A673 (cell line): ENCODE data around the gene ELL. TPM values are rescaled to one million over a fixed set of nuclear protein-coding genes. Genes with fewer than 3 reads are reported as not detected.

ENCODE experiments used
- BruUV-seq: library from RNA; stranded (reverse); fragments of 400-500 nt; replicated peaks from 2 replicates; lab custom pipeline; 2021; lab: Mats Ljungman, UMichigan
- CTCF ChIA-PET: fragments of 300-600 bp; sonication (Branson Sonifier 250); formaldehyde crosslinking; loops from one replicate; lab custom pipeline; 2022; ENCODE audit warnings: antibody characterized with exemption; lab: Charles Lee
- POLR2A ChIA-PET: fragments of 300-600 bp; sonication (Branson Sonifier 250); formaldehyde crosslinking; loops from one replicate; lab custom pipeline; 2022; ENCODE audit warnings: antibody characterized with exemption; ENCODE audit not compliant: low non-redundant PET; lab: Charles Lee
- DNase-seq: peaks from one replicate; pipeline ENCODE4 v3.0.0-alpha.2; 2015; ENCODE audit warnings: low spot score
- H3K27ac ChIP-seq: fragments of 200-600 bp; sonication (generic); 2 replicates; pipeline ENCODE4 v1.5.1; 2016; ENCODE audit warnings: mixed run types, low read depth, mild to moderate bottlenecking, mixed read lengths, antibody characterized with exemption, low read length; ENCODE audit not compliant: poor library complexity, severe bottlenecking
- H3K27me3 ChIP-seq: fragments of 200-600 bp; sonication (generic); replicated peaks from 2 replicates; pipeline ENCODE4 v1.6.1; 2017; ENCODE audit warnings: mixed run types, low read depth, mild to moderate bottlenecking, mixed read lengths, antibody characterized with exemption, low read length; ENCODE audit not compliant: insufficient read depth, poor library complexity
- H3K36me3 ChIP-seq: fragments of 200-600 bp; sonication (generic); 2 replicates; pipeline ENCODE4 v1.6.1; 2016; ENCODE audit warnings: mixed run types, mild to moderate bottlenecking, mixed read lengths, antibody characterized with exemption, low read length; ENCODE audit not compliant: insufficient read depth, poor library complexity, severe bottlenecking
- H3K4me1 ChIP-seq: fragments of 200-600 bp; sonication (generic); 2 replicates; pipeline ENCODE4 v1.6.1; 2017; ENCODE audit warnings: mixed run types, mild to moderate bottlenecking, mixed read lengths, antibody characterized with exemption, low read length; ENCODE audit not compliant: insufficient read depth, poor library complexity, severe bottlenecking
- H3K4me3 ChIP-seq: fragments of 200-600 bp; sonication (generic); 2 replicates; pipeline ENCODE4 v1.5.1; 2016; ENCODE audit warnings: low read depth, mixed run types, mild to moderate bottlenecking, mixed read lengths, low read length; ENCODE audit not compliant: poor library complexity, severe bottlenecking
- H3K9me3 ChIP-seq: fragments of 200-600 bp; sonication (generic); 2 replicates; pipeline ENCODE4 v1.6.1; 2016; ENCODE audit warnings: mixed run types, low read depth, mild to moderate bottlenecking, mixed read lengths, antibody characterized with exemption, low read length; ENCODE audit not compliant: poor library complexity, severe bottlenecking
- CTCF ChIP-seq: fragments of 300-800, 200-600 bp; sonication (generic); conservative IDR thresholded peaks from 2 replicates; pipeline ENCODE4 v1.5.1; 2017; ENCODE audit warnings: low read depth, mild to moderate bottlenecking, antibody characterized with exemption, low read length, moderate library complexity, mixed read lengths
- EZH2 ChIP-seq: fragments of 200-600 bp; sonication (generic); IDR thresholded peaks from 2 replicates; pipeline ENCODE4 v1.6.1; 2017; ENCODE audit warnings: borderline replicate concordance, low read depth, mild to moderate bottlenecking, mixed read lengths, antibody characterized with exemption, low read length; ENCODE audit not compliant: poor library complexity, severe bottlenecking
- intact Hi-C: fragments of 100-400 bp; cut with micrococcal nuclease; formaldehyde crosslinking; loops from one replicate; pipeline ENCODE4 v1.10.0; 2022; ENCODE audit not compliant: unreplicated experiment
- total RNA-seq: library from RNA; stranded (reverse); gene quantifications from 2 replicates; pipeline ENCODE4 v1.2.3, GENCODE V29; 2021

Gene ELL
- total RNA-seq, 1 experiment from 2014 or later, result 16.4 TPM

- ChIA-PET POLR2A (interaction anchor here (0.6 to 0.7 kb wide), 2 partner anchors 411 to 562 kb away, joined by 4 to 5 read pairs; no protein-coding TSS in a partner anchor), CTCF (no interaction called here)
- Histone ChIP-seq H3K4me3 (no peak overlapping the region), H3K36me3 (no peaks in the 10 kb centered on the region), H3K27ac (no peak overlapping the region), H3K4me1 (peaks cover 4% of the 10 kb centered on the region), H3K9me3 (no peaks in the 10 kb centered on the region), H3K27me3 (no peaks in the 10 kb centered on the region)
- DNase-seq, result no peak
- no peak for TF ChIP-seq CTCF
- TF ChIP-seq EZH2, result no peak
- no TSS peak for BruUV-seq
- intact Hi-C loops, result no loop called here
These were observed 3.2 kb downstream of the ELL start for GRCh38 chr19:18518639-18519038.

- intact Hi-C loops, result no loop called here
- H3K27me3 ChIP-seq, result no peaks in the 10 kb centered on the region
- peaks cover 4% of the 10 kb centered on the region for H3K4me1 ChIP-seq
- ChIA-PET CTCF (no interaction called here), POLR2A (interaction anchor here (0.7 kb wide), 1 partner anchor 176 kb away, joined by 3 read pairs; no protein-coding TSS in a partner anchor)
- TF ChIP-seq EZH2, result no peak
- TF ChIP-seq CTCF, result no peak
- no TSS peak for BruUV-seq
- H3K36me3 ChIP-seq, result no peaks in the 10 kb centered on the region
- no peaks in the 10 kb centered on the region for H3K9me3 ChIP-seq
- no peak overlapping the region for H3K4me3 ChIP-seq
- no peak overlapping the region for H3K27ac ChIP-seq
- DNase-seq, result no peak
These were observed 4.3 kb downstream of the ELL start for GRCh38 chr19:18517606-18518005.

- Histone ChIP-seq H3K36me3 (no peaks in the 10 kb centered on the region), H3K4me1 (peaks cover 4% of the 10 kb centered on the region), H3K27me3 (no peaks in the 10 kb centered on the region), H3K27ac (no peak overlapping the region), H3K4me3 (no peak overlapping the region), H3K9me3 (no peaks in the 10 kb centered on the region)
- BruUV-seq, result no TSS peak
- CTCF ChIA-PET, result no interaction called here
- TF ChIP-seq CTCF (no peak), EZH2 (no peak)
- intact Hi-C loops, result no loop called here
- POLR2A ChIA-PET, result no interaction called here
- no peak for DNase-seq
These were observed 5.9 kb downstream of the ELL start for GRCh38 chr19:18515959-18516358.
